NCI-H2171 treated with DMSO at 0.1 percent for 48 hours (cell line): ENCODE results near the gene CAMKK2.
"Not testable (repeated sequence)": the region's sequence is repeated elsewhere in the genome, so short reads cannot be mapped to it uniquely, and the experiment has no call there.

Experiments used
- DNase-seq: peaks from one replicate; lab custom pipeline; 2025; lab: John Stamatoyannopoulos, UW

Gene CAMKK2

GRCh38 chr12:121245951-121246350 lies 50.6 kb downstream of the CAMKK2 start:
- no peak for DNase-seq

- DNase-seq, result no peak
Observed at GRCh38 chr12:121245031-121245430, 51.5 kb downstream of the CAMKK2 start.

GRCh38 chr12:121241156-121241970 lies 55.1 kb downstream of the CAMKK2 start:
- DNase-seq, result no peak

GRCh38 chr12:121240484-121241101 lies 55.9 kb downstream of the CAMKK2 start:
- DNase-seq, result no peak

GRCh38 chr12:121240062-121240420 lies 56.5 kb downstream of the CAMKK2 start:
- no peak for DNase-seq

GRCh38 chr12:121239351-121240061 lies 57.0 kb downstream of the CAMKK2 start:
- DNase-seq, result no peak

GRCh38 chr12:121238604-121239350 lies 57.7 kb downstream of the CAMKK2 start:
- no peak for DNase-seq

GRCh38 chr12:121238086-121238485 lies 58.4 kb downstream of the CAMKK2 start:
- DNase-seq, result no peak

GRCh38 chr12:121237415-121237814 lies 59.1 kb downstream of the CAMKK2 start:
- DNase-seq, result no peak

- no peak for DNase-seq
Observed at GRCh38 chr12:121236776-121237175, 59.7 kb downstream of the CAMKK2 start.

GRCh38 chr12:121233628-121234020 lies 62.9 kb downstream of the CAMKK2 start:
- DNase-seq, result no peak

GRCh38 chr12:121232977-121233627 lies 63.4 kb downstream of the CAMKK2 start:
- DNase-seq, result no peak

GRCh38 chr12:121232163-121232562 lies 64.3 kb downstream of the CAMKK2 start:
- DNase-seq, result no peak

GRCh38 chr12:121230538-121230907 lies 66.0 kb downstream of the CAMKK2 start:
- no peak for DNase-seq

GRCh38 chr12:121229826-121230537 lies 66.5 kb downstream of the CAMKK2 start:
- peak; percentile 62 for DNase-seq

GRCh38 chr12:121228919-121229665 lies 67.4 kb downstream of the CAMKK2 start:
- DNase-seq, result no peak

GRCh38 chr12:121227294-121227693 lies 69.2 kb downstream of the CAMKK2 start:
- no peak for DNase-seq

- not testable (repeated sequence) for DNase-seq
Observed at GRCh38 chr12:121226871-121227270, 69.6 kb downstream of the CAMKK2 start.

- DNase-seq, result no peak
Observed at GRCh38 chr12:121226399-121226798, 70.1 kb downstream of the CAMKK2 start.

- no peak for DNase-seq
Observed at GRCh38 chr12:121224591-121224990, 71.9 kb downstream of the CAMKK2 start.
